Activated T-cell treated with anti-CD3 and anti-CD28 coated beads, Interleukin-2, amount 50 U/mL, for 72 hours (primary cell): ENCODE results near the gene SYNPR. TPM values are rescaled to one million over a fixed set of nuclear protein-coding genes. Genes with fewer than 3 reads are reported as not detected.

ENCODE experiments used
- ATAC-seq, 2 donors: fragments of 150-1000 bp; cut with Tn5 transposase; replicated peaks in 1 of 2; 2 replicates each; pipeline ENCODE4 v1.10.0; 2021; ENCODE audit warnings: moderate library complexity in 2 of 2, mild to moderate bottlenecking in 1 of 2
- DNase-seq, 2 donors: peaks; one replicate each; pipeline ENCODE4 v3.0.0; 2021 to 2022; ENCODE audit warnings: mixed read lengths in 1 of 2
- H3K27ac Mint-ChIP-seq: one replicate; pipeline ENCODE4 v1.8.0; 2022; ENCODE audit warnings: mild to moderate bottlenecking, moderate library complexity, mixed read lengths
- H3K27me3 Mint-ChIP-seq: one replicate; pipeline ENCODE4 v1.8.0; 2022; ENCODE audit warnings: low read depth, mixed read lengths
- H3K36me3 Mint-ChIP-seq, 2 donors: one replicate each; pipeline ENCODE4 v1.8.0; 2022; ENCODE audit warnings: mixed read lengths in 2 of 2, mild to moderate bottlenecking in 1 of 2; ENCODE audit not compliant: insufficient read depth in 2 of 2
- H3K4me1 Mint-ChIP-seq: one replicate; pipeline ENCODE4 v1.8.0; 2022; ENCODE audit warnings: low read depth, mixed read lengths
- H3K4me3 Mint-ChIP-seq, 2 donors: one replicate each; pipeline ENCODE4 v1.8.0; 2022; ENCODE audit warnings: mild to moderate bottlenecking in 2 of 2, mixed read lengths in 2 of 2, moderate library complexity in 2 of 2
- H3K9me3 Mint-ChIP-seq, 2 donors: one replicate each; pipeline ENCODE4 v1.8.0; 2022; ENCODE audit warnings: mixed read lengths in 2 of 2
- total RNA-seq, 2 donors: library from RNA; stranded (reverse); gene quantifications; one replicate each; pipeline ENCODE4 v1.2.3, GENCODE V29; 2022

SYNPR gene
- total RNA-seq, 2 donors from 2014 or later = not detected

DNA sequence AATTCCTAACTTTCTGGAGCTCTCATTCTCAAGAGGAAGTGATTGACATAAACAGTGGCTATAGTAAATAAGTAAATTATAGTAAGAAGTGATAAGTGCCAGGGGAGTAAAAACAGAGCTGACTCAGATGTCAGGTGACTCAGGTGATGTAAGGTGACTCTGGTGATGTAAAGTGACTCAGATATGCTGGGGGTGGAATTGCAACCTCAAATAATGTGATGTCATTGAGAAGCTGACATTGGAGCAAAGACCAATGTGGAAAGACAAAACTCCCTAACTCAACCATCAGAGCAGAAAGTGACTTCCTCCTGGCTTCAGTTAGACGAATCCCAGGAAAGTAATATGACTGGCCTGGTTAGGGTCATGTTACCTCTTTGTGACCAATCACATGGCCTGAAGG is 230.2 kb downstream of the SYNPR start:
- DNase-seq (no peak), ATAC-seq (no peak)
- H3K9me3 Mint-ChIP-seq = peaks cover 2% of the 10 kb centered on the region in 2 donors
- H3K27me3 Mint-ChIP-seq = no peaks in the 10 kb centered on the region
- H3K27ac Mint-ChIP-seq = no peak overlapping the region
- H3K4me3 Mint-ChIP-seq = no peak overlapping the region
- no peaks in the 10 kb centered on the region for H3K36me3 Mint-ChIP-seq
- no peaks in the 10 kb centered on the region for H3K4me1 Mint-ChIP-seq

GRCh38 chr3:63508771-63509170 is 230.7 kb downstream of the SYNPR start:
- H3K27me3 Mint-ChIP-seq = no peaks in the 10 kb centered on the region
- H3K27ac Mint-ChIP-seq = no peak overlapping the region
- H3K4me1 Mint-ChIP-seq = no peaks in the 10 kb centered on the region
- H3K4me3 Mint-ChIP-seq = no peak overlapping the region
- DNase-seq (no peak), ATAC-seq (no peak)
- H3K36me3 Mint-ChIP-seq = no peaks in the 10 kb centered on the region
- H3K9me3 Mint-ChIP-seq = peaks cover 2% of the 10 kb centered on the region in 2 donors

GRCh38 chr3:63513791-63514190 is 235.7 kb downstream of the SYNPR start:
- ATAC-seq (no peak), DNase-seq (no peak)
- Mint-ChIP-seq H3K27me3 (no peaks in the 10 kb centered on the region), H3K9me3 (no peaks in the 10 kb centered on the region), H3K4me3 (no peak overlapping the region), H3K27ac (no peak overlapping the region), H3K36me3 (no peaks in the 10 kb centered on the region), H3K4me1 (no peaks in the 10 kb centered on the region)

GRCh38 chr3:63514678-63515077 is 236.6 kb downstream of the SYNPR start:
- Mint-ChIP-seq H3K4me3 (no peak overlapping the region), H3K27me3 (no peaks in the 10 kb centered on the region), H3K4me1 (no peaks in the 10 kb centered on the region), H3K27ac (no peak overlapping the region), H3K36me3 (no peaks in the 10 kb centered on the region), H3K9me3 (no peaks in the 10 kb centered on the region)
- DNase-seq = no peak
- no peak for ATAC-seq

GRCh38 chr3:63519426-63519825 is 241.3 kb downstream of the SYNPR start:
- Mint-ChIP-seq H3K9me3 (peaks cover 0 to 4% of the 10 kb centered on the region in 2 donors), H3K27ac (no peak overlapping the region), H3K4me1 (no peaks in the 10 kb centered on the region), H3K4me3 (no peak overlapping the region), H3K27me3 (no peaks in the 10 kb centered on the region), H3K36me3 (no peaks in the 10 kb centered on the region)
- no peak for ATAC-seq
- no peak for DNase-seq

DNA sequence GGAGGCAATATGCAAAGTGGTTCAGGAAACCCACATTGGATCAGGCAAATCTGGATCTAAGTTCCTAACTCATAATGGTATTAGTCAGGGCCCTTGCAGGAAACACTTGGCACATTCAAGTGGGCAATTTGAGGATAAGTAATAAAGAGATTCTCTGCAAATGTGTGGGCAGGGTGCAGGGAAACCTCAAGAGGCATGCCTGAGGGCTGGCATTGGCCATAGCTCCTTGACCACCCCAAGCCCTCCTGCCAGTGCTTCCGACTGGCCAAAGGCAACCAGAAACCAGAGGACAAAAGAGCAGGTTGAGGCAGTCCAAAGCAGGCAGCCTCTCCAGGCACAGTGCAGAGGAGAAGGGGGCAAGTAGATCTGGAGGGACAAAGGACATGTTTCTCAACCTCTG is 243.5 kb downstream of the SYNPR start:
- H3K27me3 Mint-ChIP-seq = no peaks in the 10 kb centered on the region
- H3K9me3 Mint-ChIP-seq = peaks cover 0 to 4% of the 10 kb centered on the region in 2 donors
- ATAC-seq (no peak), DNase-seq (no peak)
- H3K4me1 Mint-ChIP-seq = no peaks in the 10 kb centered on the region
- H3K4me3 Mint-ChIP-seq = no peak overlapping the region
- H3K36me3 Mint-ChIP-seq = no peaks in the 10 kb centered on the region
- H3K27ac Mint-ChIP-seq = no peak overlapping the region

DNA sequence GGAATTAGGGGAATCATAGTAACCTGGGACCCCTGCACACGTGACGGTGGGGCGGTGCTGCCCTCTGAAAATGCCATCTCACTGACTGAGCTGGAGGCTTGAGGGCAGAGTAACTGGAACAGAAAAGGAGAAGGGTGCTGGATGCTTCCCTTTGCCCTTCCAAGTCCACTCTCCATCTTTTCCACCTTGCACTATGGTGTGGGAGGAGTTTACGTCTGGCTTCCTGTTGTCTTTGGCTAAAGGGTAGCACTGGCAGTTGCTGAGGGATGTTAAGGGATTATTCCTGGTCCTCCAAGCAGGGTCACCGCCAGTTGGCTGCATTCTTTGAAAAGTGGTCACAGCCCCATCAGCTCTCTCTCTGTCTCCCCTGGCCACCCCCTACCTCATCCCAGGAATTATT is 245.0 kb downstream of the SYNPR start:
- Mint-ChIP-seq H3K27me3 (no peaks in the 10 kb centered on the region), H3K4me1 (no peaks in the 10 kb centered on the region), H3K36me3 (no peaks in the 10 kb centered on the region), H3K27ac (no peak overlapping the region), H3K4me3 (no peak overlapping the region), H3K9me3 (peaks cover 0 to 4% of the 10 kb centered on the region in 2 donors)
- no peak for DNase-seq
- no peak for ATAC-seq

- Mint-ChIP-seq H3K4me1 (no peaks in the 10 kb centered on the region), H3K27me3 (no peaks in the 10 kb centered on the region), H3K9me3 (peaks cover 2 to 4% of the 10 kb centered on the region in 2 donors), H3K27ac (no peak overlapping the region), H3K36me3 (no peaks in the 10 kb centered on the region), H3K4me3 (no peak overlapping the region)
- ATAC-seq (no peak), DNase-seq (no peak)
Observed at GRCh38 chr3:63528325-63529000, 250.4 kb downstream of the SYNPR start.

- H3K4me1 Mint-ChIP-seq = no peaks in the 10 kb centered on the region
- peaks cover 2 to 4% of the 10 kb centered on the region in 2 donors for H3K9me3 Mint-ChIP-seq
- DNase-seq (no peak), ATAC-seq (no peak)
- no peak overlapping the region for H3K27ac Mint-ChIP-seq
- H3K4me3 Mint-ChIP-seq = no peak overlapping the region
- H3K27me3 Mint-ChIP-seq = no peaks in the 10 kb centered on the region
- no peaks in the 10 kb centered on the region for H3K36me3 Mint-ChIP-seq
Observed at GRCh38 chr3:63532521-63532920, 254.4 kb downstream of the SYNPR start.

GRCh38 chr3:63538919-63539318 is 260.8 kb downstream of the SYNPR start:
- no peak for ATAC-seq
- no peaks in the 10 kb centered on the region for H3K9me3 Mint-ChIP-seq
- H3K27me3 Mint-ChIP-seq = no peaks in the 10 kb centered on the region
- no peaks in the 10 kb centered on the region for H3K4me1 Mint-ChIP-seq
- no peak overlapping the region for H3K27ac Mint-ChIP-seq
- no peak overlapping the region for H3K4me3 Mint-ChIP-seq
- no peaks in the 10 kb centered on the region for H3K36me3 Mint-ChIP-seq
- no peak for DNase-seq

- Mint-ChIP-seq H3K4me3 (no peak overlapping the region), H3K4me1 (no peaks in the 10 kb centered on the region), H3K36me3 (no peaks in the 10 kb centered on the region), H3K27ac (no peak overlapping the region), H3K9me3 (peaks cover 0 to 2% of the 10 kb centered on the region in 2 donors), H3K27me3 (no peaks in the 10 kb centered on the region)
- ATAC-seq = no peak
- DNase-seq = no peak
Observed at GRCh38 chr3:63555767-63556166, 277.7 kb downstream of the SYNPR start.

GRCh38 chr3:63556401-63556800 is 278.3 kb downstream of the SYNPR start:
- Mint-ChIP-seq H3K27me3 (no peaks in the 10 kb centered on the region), H3K36me3 (no peaks in the 10 kb centered on the region), H3K9me3 (peaks cover 0 to 2% of the 10 kb centered on the region in 2 donors), H3K4me3 (no peak overlapping the region), H3K27ac (no peak overlapping the region), H3K4me1 (no peaks in the 10 kb centered on the region)
- no peak for ATAC-seq
- no peak for DNase-seq

DNA sequence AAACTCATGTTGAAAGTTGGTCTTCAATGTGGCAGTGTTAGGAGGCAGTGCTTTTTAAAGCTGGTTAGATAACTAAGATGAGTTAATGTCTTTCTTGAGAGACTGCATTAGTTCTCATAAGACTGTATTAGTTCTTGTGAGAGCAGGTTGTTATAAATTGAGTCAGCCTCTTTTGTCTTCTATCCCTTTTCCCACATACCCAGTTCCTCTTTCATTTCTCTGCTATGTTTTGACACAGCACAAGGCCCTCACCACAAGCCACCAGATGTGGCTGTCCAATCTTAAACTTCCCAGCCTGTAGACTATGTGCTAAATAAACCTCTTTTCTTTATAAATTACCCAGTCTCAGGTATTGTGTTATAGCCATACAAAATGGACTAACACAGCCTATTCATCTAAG is 279.8 kb downstream of the SYNPR start:
- DNase-seq (no peak), ATAC-seq (no peak)
- H3K27me3 Mint-ChIP-seq = no peaks in the 10 kb centered on the region
- peaks cover 0 to 2% of the 10 kb centered on the region in 2 donors for H3K9me3 Mint-ChIP-seq
- H3K4me3 Mint-ChIP-seq = no peak overlapping the region
- H3K27ac Mint-ChIP-seq = no peak overlapping the region
- no peaks in the 10 kb centered on the region for H3K36me3 Mint-ChIP-seq
- no peaks in the 10 kb centered on the region for H3K4me1 Mint-ChIP-seq

- ATAC-seq (no peak), DNase-seq (no peak)
- Mint-ChIP-seq H3K4me1 (no peaks in the 10 kb centered on the region), H3K27me3 (no peaks in the 10 kb centered on the region), H3K9me3 (no peaks in the 10 kb centered on the region), H3K36me3 (no peaks in the 10 kb centered on the region), H3K4me3 (no peak overlapping the region), H3K27ac (no peak overlapping the region)
Observed at GRCh38 chr3:63559884-63560283, 281.8 kb downstream of the SYNPR start.
